RPMI8226 (cell line): ENCODE data around the gene CRADD.
"Not testable (repeated sequence)": the region's sequence is repeated elsewhere in the genome, so short reads cannot be mapped to it uniquely, and the experiment has no call there.

ENCODE experiments used
- DNase-seq: peaks from one replicate; pipeline ENCODE4 v3.0.0-alpha.2; 2015

The CRADD gene

DNA sequence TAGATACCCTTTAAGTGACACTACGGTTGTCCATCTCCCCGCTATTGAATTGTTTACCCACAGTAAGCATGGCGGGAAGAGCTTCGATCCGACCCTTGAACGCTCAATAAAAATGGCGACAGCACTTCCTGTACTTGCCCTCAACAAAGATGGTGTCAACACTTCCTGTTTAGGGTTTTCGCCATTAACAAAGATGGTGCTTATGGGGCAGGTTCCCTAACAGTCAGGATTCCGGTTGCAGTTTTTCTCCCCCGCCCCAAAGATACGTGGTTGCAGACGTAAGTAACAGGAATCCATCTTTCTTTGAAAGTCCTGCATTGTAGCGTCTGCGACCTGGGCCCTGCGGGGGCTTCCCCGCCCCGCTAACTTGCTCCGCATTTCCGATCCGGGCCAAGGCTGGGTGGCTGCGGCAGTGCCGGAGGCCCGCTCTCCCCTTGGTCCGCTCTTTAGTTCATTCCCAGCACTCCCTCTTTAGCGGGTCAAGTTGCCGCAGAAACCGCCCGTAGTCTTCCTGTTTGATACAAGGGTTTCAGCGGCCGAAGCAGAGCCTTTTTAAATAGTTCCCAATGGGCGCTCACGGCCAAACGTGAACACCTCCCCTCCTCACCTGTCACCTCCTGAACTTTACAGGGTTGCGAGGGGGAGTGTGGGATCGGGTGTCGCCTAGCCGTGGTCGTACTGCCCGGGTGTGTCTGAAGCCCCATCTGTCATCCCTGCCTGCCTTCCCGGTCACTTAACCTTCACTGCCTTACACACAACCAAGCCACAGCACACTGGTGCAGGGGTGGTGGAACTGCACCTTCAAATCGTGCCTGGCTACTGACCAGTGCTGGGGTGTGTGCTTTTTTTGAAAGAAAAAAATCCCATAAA is at the start of gene CRADD:
Gene CRADD, plus strand, starts transcription at position 181 of the 870 bp plus-strand sequence.
- DNase-seq, result peak; percentile 91

DNA sequence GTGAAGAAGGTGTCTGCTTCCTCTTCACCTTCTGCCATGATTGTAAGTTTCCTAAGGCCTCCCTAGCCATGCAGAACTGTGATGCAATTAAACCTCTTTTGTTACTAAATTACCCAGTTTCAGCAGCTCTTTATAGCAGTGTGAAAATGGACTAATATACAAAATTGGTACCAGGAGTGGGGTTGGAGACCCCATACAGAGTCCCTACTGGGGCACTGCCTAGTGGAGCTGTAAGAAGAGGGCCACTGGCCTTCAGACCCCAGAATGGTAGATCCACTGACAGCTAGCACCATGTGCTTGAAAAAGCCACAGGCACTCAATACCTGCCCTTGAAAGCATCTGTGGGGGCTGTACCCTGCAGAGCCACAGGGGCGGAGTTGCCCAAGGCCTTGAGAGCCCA is 44.8 kb upstream of the CRADD start:
- DNase-seq, result no peak

DNA sequence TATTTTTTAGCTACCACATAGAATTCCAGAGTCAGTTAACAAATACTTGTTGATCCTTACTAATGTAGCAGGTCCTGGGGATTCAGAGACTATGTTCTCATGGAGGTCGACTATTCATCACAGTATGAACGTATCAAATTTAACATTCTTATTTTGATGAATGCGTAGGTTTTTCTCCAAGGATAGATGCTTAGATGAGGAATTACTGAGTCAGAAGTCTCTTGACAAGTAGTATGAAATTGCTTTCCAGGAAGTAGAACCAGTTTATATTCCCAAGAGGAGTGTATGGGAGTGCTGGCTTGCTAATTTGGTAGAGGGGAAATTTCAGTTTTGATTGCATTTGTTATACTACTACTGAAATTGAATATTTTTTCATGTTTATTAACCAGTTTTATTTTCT is 42.8 kb upstream of the CRADD start:
- DNase-seq, result no peak

- no peak for DNase-seq
Observed at GRCh38 chr12:93636708-93637107, 40.5 kb upstream of the CRADD start.

GRCh38 chr12:93638095-93638494 is 39.1 kb upstream of the CRADD start:
- no peak for DNase-seq

- no peak for DNase-seq
Observed at GRCh38 chr12:93638954-93639353, 38.2 kb upstream of the CRADD start.

DNA sequence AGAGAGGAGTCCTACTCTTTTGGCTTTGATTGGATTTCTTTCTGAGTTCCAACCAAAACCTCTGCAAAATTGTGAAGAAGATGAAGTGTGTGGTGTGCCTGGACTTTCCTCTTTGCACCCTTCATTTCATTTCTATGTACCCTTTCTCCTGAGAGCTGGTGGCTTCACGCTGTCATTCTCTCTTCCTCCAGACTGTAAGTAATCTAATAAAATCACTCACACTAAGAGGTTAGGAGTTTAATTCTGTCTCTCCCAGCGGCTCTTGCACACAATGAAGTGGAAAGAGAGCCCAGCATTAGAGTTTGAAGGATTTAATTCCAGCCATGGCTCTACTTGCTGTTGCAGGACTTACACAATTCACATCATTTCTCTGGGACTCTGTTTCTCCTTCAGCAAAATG is 37.8 kb upstream of the CRADD start:
- DNase-seq, result no peak

- not testable (repeated sequence) for DNase-seq
Observed at GRCh38 chr12:93641380-93641779, 35.8 kb upstream of the CRADD start.

DNA sequence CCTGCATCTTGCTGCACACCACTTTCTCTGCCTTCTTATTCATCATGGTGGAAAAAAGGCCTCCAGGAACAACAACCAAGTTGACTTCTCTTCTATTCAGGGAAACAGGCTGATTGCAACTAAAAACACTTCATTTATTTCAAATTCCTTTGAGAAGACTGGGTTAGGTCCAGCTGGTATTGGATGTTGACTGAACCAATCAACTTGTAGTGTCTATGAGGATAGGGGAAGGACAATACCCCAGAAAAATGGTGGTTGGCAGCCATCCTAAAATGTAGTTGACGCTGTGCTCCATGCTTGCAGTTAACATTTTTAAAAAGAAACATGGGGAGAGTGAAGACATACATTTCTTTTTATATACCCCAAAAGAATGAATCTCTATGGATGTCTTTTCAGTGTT is 34.4 kb upstream of the CRADD start:
- DNase-seq, result no peak

DNA sequence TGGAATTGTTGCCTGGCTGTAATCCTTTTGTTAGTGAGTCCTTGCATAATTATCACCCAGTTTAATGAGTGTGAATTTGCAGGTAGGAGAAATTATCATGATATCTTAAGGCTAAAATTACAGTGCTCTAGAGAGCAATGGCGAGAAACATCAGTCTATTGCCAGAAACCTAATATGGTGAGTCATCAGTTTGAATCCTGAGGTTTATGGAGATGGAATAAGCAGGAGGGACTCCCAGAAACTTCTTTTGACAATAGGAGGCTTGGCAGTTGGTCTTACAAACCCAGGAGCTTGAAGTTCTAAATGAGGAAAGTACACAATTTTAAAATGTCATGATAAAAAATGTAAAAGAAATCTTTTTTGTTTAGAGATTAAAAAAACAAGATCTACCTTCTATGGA is 31.5 kb upstream of the CRADD start:
- DNase-seq, result no peak

DNA sequence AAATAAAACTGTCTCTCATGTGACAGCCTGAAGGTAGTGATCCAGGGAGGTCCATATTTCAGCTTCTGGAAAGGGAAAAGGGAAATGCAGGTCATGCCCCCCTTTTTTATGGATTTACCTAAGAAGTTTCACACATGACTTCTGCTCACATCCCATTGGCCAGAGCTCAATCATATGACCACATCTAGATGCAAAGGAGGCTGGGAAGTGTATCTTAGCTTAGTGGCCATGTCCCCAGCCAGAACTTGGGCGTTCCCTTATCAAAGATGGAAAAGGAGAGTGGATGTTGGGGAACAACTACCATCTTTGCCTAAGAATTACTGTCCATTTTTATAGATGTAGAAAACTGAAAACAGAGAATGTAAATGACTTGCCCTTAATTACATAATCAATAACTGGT is 26.5 kb upstream of the CRADD start:
- no peak for DNase-seq

GRCh38 chr12:93653079-93653478 is 24.1 kb upstream of the CRADD start:
- DNase-seq, result no peak

DNA sequence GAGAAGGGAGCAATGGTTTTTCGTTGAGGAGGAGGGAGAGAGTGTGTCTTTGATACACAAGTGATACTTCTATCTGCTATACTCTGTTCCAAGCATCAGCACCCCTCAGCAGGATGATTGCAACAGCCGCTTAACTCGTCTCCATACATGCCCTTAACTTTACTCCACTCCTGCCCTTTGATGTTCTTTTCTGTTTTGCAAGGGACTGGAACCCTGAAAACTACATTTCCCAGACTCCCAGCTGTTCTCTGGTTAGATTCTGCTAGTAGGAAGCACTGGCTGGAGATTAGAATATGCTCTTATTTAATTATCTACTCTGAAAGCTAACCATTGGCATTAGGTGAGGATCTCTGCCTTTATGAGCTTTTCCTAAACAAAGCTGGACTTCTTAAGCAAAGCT is 23.5 kb upstream of the CRADD start:
- no peak for DNase-seq

- no peak for DNase-seq
Observed at GRCh38 chr12:93654421-93654820, 22.8 kb upstream of the CRADD start.

DNA sequence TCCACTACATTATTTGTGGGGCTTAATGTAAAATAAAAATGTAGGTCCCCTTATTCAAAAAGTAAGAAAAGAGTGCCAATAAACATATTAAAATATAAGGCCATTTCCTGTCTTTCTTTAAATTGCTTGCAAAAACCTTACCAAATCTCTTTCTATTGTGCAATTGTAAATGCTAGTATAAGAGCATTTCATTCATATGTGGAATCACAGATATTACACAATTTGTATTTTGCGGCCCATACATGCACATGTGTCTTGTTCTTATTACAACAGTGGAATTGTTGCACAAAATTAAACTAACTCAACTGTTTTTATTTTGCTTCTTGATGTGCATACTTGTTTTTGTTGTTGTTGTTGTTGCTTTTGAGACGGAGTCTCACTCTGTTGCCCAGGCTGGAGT is 20.1 kb upstream of the CRADD start:
- DNase-seq, result no peak

DNA sequence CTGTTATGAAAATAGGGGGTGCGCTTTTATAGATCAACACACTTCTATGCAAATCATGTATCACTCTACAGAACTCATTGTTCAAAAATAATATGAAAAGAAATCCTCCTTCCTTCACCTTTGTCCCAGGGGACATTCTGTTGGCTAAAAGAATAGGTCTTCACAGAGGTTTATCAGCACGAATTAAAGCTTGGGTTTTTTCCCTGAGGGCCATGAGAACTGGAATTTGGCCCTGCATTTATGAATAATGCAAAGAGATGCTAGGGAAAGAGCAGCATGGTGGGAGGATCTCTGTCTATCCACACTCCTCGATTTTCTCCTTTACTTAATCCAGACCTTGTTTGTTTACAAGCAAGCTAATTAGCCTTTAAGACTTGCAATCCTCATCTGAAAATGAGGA is 16.2 kb upstream of the CRADD start:
- no peak for DNase-seq

DNA sequence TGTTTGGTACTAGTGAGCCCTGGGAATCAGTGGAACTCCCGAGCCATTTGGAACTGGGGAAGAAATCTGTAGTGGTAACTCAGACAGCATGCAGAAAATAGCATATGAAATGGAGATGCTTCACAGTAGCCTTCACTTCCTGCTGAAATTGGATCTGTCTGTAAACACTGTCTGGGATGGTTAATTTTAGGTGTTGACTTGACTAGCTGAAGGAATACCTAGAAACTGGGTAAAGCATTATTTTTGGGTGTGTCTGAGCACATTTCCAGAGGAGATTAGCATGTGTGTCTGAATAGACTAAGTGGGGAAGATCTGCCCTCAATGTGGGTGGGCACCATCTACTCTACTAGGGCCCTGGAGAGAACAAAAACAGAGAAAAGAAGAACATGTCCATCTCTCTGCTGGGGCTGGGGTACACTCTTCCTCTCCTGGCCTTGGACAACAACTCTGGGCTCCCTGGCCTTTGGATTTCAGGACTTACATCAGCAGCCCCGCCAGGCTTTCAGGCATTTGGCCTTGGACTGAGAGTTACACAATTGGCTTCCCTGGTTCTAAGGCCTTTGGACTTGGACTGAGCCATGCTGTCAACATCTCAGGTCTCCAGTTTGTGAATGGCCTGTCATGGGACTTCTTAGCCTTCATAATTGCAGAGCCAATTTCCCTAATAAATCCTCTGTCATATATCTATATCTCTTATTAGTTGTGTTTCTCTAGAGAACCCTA is 14.0 kb upstream of the CRADD start:
- DNase-seq, result no peak

DNA sequence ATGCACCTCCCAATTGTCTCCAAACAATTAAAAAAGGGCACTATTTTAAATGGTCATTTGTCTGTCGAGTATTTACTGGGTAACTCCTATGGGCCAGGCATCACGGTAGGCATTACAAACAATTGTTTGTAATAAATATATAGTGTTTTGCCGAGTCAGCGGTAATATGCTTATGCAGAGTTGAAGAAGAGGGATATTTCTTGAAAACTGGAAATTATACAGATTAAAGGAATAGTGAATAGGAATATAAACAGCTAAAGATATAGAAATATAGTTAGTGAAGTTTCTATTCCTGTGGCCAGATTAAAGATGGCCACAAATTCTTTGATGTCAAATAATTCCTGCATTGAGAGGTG is 13.5 kb upstream of the CRADD start:
- no peak for DNase-seq

- DNase-seq, result no peak
Observed at GRCh38 chr12:93664573-93665138, 12.5 kb upstream of the CRADD start.

DNA sequence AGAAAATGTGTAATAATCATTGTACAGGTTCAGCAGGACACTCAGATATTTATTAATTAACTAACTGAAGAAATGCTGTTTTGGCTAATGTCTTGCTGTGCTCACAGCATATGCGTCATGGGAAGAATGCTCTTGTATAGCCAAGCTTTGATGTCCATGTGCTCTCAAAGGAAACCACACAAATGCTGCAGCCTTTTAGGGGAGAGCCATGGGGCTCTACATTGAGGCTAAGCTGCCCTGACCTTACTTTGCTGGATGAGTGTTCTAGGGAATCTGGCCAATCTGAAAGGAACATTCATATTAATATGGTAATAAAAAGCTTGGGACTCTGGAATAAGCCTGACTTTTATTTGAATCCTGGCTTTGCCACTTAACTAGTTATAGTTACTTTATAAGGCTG is 9.5 kb upstream of the CRADD start:
- DNase-seq, result no peak

DNA sequence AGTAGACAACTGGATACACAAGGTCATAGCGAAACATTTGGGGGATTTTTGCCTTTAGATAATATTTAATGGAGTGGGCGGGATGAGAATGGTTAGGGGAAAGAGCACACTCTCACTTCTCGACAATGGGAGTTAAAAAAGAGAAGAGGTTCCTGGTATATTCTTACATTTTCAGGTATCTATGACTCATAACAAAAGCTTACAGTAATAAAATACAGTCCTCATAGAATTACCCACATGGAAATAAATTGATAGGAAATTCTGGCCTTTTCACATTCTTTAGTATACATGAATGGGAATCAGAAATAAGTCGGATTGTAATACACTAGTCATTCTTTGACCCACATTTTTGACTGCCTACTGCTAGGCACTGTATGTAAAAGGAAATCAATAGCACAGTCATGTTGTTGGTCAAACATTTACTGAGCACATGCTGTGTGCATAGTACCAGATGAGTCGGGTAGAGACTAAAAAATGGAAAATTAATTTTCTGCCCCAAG is 8.2 kb upstream of the CRADD start:
- DNase-seq, result no peak

DNA sequence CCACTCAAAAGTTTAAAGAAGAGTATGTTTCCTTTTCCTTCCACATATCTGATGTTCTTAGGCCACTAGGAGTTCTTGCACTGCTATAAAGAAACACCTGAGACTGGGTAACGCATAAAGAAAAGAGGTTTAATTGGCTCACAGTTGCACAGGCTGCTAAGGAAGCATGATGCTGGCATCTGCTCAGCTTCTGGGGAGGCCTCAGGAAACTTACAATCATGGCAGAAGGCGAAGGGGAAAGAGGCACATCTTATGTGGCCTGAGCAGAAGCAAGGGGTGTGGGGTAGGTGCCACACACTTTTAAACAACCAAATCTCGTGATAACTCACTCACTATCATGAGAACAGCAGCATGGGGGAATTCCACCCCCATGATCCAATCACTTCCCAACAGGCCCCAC is 7.7 kb upstream of the CRADD start:
- no peak for DNase-seq

- no peak for DNase-seq
Observed at GRCh38 chr12:93670104-93670503, 7.1 kb upstream of the CRADD start.

DNA sequence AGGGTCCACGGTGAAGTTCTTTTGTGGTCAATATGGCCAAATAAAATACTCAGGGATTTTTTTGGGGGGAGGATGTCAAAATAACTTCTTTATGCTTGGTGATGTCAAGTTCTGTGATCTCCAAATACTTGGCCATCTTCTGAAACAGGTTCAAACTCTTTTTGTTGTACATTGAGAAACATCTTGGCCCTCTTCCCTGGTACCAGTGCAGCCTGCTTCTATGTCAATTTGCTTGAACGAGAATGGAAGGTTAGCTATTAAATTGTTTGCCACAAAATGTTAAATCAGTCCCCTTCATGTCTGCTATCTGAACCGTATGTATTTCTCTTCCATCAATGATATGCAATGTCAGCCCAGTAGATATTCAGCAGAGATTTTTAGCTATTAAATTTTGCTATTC is 6.1 kb upstream of the CRADD start:
- no peak for DNase-seq
